PC-9 (cell line): ENCODE measurements around the gene NHSL1. TPM values are rescaled to one million over a fixed set of nuclear protein-coding genes. Genes with fewer than 3 reads are reported as not detected.

Experiments
- BruUV-seq: library from RNA; stranded (reverse); fragments of 400-500 nt; replicated peaks from 2 replicates; lab custom pipeline; 2021; lab: Mats Ljungman, UMichigan
- CTCF ChIA-PET: fragments of 300-600 bp; sonication (Branson Sonifier 250); formaldehyde crosslinking; loops from one replicate; lab custom pipeline; 2022; ENCODE audit warnings: antibody characterized with exemption; lab: Charles Lee
- POLR2A ChIA-PET: fragments of 300-600 bp; sonication (Branson Sonifier 250); formaldehyde crosslinking; loops from one replicate; lab custom pipeline; 2022; ENCODE audit warnings: antibody characterized with exemption; ENCODE audit not compliant: unreplicated experiment; lab: Charles Lee
- DNase-seq, 2 experiments: peaks; one replicate each; pipeline versions ENCODE4 v3.0.0 to v3.0.0-alpha.2; 2015 to 2022; ENCODE audit warnings: mixed read lengths in 1 of 2
- H2AFZ ChIP-seq: fragments of 200-600 bp; sonication (generic); 2 replicates; pipeline ENCODE4 v1.8.1; 2017; ENCODE audit warnings: antibody characterized with exemption
- H3F3A ChIP-seq: fragments of 200-600 bp; sonication (generic); 2 replicates; pipeline ENCODE4 v1.8.1; 2017; ENCODE audit warnings: antibody characterized with exemption, mild to moderate bottlenecking, low read depth; ENCODE audit not compliant: insufficient read depth
- H3K27ac ChIP-seq: fragments of 200-600 bp; sonication (generic); 2 replicates; pipeline ENCODE4 v1.6.1; 2016; ENCODE audit warnings: mixed run types
- H3K27me3 ChIP-seq: fragments of 200-600 bp; sonication (generic); 2 replicates; pipeline ENCODE4 v1.6.1; 2016; ENCODE audit warnings: low read depth, mixed run types; ENCODE audit not compliant: insufficient read depth
- H3K36me3 ChIP-seq: fragments of 200-600 bp; sonication (generic); 2 replicates; pipeline ENCODE4 v1.6.1; 2016; ENCODE audit warnings: low read depth, mixed run types
- H3K4me1 ChIP-seq: fragments of 200-600 bp; sonication (generic); replicated peaks from 2 replicates; pipeline ENCODE4 v1.6.1; 2016; ENCODE audit warnings: mixed run types; ENCODE audit not compliant: insufficient read depth
- H3K4me2 ChIP-seq: fragments of 200-600 bp; sonication (generic); 2 replicates; pipeline ENCODE4 v1.6.1; 2017; ENCODE audit warnings: mixed run types
- H3K4me3 ChIP-seq: fragments of 200-600 bp; sonication (generic); 2 replicates; pipeline ENCODE4 v1.6.1; 2016; ENCODE audit warnings: mixed run types
- H3K79me2 ChIP-seq: fragments of 200-600 bp; sonication (generic); 2 replicates; pipeline ENCODE4 v1.6.1; 2017; ENCODE audit warnings: low read depth, mixed run types
- H3K9me2 ChIP-seq: fragments of 200-600 bp; sonication (generic); 2 replicates; pipeline ENCODE4 v1.8.1; 2017; ENCODE audit warnings: mild to moderate bottlenecking; ENCODE audit not compliant: insufficient read depth
- H3K9me3 ChIP-seq: fragments of 200-600 bp; sonication (generic); 2 replicates; pipeline ENCODE4 v1.8.1; 2016; ENCODE audit warnings: low read depth; ENCODE audit not compliant: insufficient read depth
- H4K20me1 ChIP-seq: fragments of 200-600 bp; sonication (generic); 2 replicates; pipeline ENCODE4 v1.8.1; 2017; ENCODE audit not compliant: insufficient read depth
- EZH2 ChIP-seq: fragments of 200-600 bp; sonication (generic); IDR thresholded peaks from 2 replicates; pipeline ENCODE4 v1.8.0; 2017; ENCODE audit warnings: antibody characterized with exemption, low read depth
- intact Hi-C: fragments of 100-400 bp; cut with micrococcal nuclease; formaldehyde crosslinking; loops from one replicate; pipeline ENCODE4 v1.10.0; 2022; ENCODE audit not compliant: unreplicated experiment
- total RNA-seq: library from RNA; stranded (reverse); gene quantifications from 2 replicates; pipeline ENCODE4 v1.2.3, GENCODE V29; 2021
- TF ChIP-seq, protein P1 (sequence below): fragments of 200-600 bp; sonication (generic); conservative IDR thresholded peaks from 2 replicates; pipeline ENCODE4 v1.6.1; 2017; ENCODE audit warnings: mixed run types, antibody characterized with exemption, mild to moderate bottlenecking, moderate library complexity

Gene NHSL1
- total RNA-seq, 1 experiment from 2014 or later: 17.5 TPM

DNA sequence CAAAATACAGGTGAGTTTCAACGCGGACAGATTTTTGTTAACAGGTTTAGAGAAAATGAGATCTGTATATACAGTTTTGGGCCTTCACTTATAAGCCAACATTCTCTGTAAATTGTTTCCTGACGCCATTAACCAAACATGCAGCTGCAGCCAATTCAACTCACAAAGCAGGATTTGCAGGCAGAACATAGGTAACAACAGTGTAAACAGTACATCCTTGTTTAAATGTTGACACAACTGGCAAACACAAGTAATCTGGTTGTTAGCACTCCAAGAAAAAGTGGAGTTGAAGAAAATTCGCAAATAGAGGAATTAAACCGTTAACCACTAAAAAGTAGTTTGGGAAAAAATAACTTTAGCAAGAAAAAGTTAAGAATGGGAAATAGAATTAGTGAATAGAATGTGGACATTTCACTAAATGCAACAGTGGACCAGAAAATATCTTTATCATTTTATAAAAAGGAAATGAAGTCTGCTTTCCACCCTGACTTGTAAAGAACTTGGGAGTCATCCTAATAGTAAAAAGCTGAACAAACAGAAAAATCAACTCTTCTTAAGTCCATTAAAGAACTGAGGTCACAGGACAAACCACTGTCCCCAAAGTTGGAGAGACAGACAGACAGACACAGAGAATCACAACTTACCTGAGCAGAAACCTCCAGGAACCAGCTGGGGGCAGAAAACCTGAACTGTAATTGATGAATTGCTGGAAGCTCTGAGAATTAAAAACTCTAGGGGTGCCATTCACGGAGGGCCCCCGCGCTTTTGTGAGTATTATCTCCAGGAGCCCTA, 111.5 kb downstream of the NHSL1 start:
- Histone ChIP-seq H2AFZ (no peak overlapping the region), H3K27me3 (no peaks in the 10 kb centered on the region), H3K4me3 (no peak overlapping the region), H3K27ac (no peak overlapping the region), H3K4me2 (no peak overlapping the region), H3K9me3 (no peaks in the 10 kb centered on the region), H3K79me2 (no peaks in the 10 kb centered on the region), H3K36me3 (no peaks in the 10 kb centered on the region), H3K9me2 (no peaks in the 10 kb centered on the region), H4K20me1 (no peaks in the 10 kb centered on the region), H3F3A (no peaks in the 10 kb centered on the region), H3K4me1 (peaks cover 17% of the 10 kb centered on the region)
- peak in 1 of 2 experiments; percentile 44 for DNase-seq
- intact Hi-C loops: no loop called here
- POLR2A ChIA-PET: no interaction called here
- no TSS peak for BruUV-seq
- TF ChIP-seq EZH2: no peak
- TF ChIP-seq, protein P1, sequence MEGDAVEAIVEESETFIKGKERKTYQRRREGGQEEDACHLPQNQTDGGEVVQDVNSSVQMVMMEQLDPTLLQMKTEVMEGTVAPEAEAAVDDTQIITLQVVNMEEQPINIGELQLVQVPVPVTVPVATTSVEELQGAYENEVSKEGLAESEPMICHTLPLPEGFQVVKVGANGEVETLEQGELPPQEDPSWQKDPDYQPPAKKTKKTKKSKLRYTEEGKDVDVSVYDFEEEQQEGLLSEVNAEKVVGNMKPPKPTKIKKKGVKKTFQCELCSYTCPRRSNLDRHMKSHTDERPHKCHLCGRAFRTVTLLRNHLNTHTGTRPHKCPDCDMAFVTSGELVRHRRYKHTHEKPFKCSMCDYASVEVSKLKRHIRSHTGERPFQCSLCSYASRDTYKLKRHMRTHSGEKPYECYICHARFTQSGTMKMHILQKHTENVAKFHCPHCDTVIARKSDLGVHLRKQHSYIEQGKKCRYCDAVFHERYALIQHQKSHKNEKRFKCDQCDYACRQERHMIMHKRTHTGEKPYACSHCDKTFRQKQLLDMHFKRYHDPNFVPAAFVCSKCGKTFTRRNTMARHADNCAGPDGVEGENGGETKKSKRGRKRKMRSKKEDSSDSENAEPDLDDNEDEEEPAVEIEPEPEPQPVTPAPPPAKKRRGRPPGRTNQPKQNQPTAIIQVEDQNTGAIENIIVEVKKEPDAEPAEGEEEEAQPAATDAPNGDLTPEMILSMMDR: no peak
- CTCF ChIA-PET: no interaction called here

DNA sequence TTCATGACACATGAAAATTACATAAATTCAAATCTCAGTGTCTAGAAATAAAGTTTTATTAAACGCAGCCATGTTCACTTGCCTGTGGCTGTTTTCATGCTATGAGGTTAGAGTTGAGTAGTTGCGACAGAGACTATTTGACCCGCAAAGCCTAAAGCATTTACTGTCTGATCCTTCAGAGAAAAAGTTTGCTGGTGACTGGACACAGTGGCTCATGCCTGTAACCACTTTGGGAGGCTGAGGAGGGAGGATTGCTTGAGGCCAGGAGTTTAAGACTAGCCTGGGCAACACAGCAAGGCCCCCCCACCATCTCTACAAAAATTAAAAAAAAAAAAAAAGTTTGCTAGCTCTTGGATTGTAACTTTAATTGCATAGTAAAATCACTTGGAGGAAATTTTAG, 112.4 kb downstream of the NHSL1 start:
- H3F3A ChIP-seq: no peaks in the 10 kb centered on the region; the same call in 1 of the 2 replicates
- H4K20me1 ChIP-seq: no peaks in the 10 kb centered on the region
- no peak for DNase-seq
- no peak overlapping the region for H2AFZ ChIP-seq
- no TSS peak for BruUV-seq
- TF ChIP-seq, protein P1: no peak
- TF ChIP-seq EZH2: no peak
- H3K4me3 ChIP-seq: no peak overlapping the region
- no peaks in the 10 kb centered on the region for H3K36me3 ChIP-seq
- CTCF ChIA-PET: no interaction called here
- no peak overlapping the region for H3K27ac ChIP-seq
- no peaks in the 10 kb centered on the region for H3K9me3 ChIP-seq
- intact Hi-C loops: no loop called here
- H3K9me2 ChIP-seq: no peaks in the 10 kb centered on the region
- H3K4me2 ChIP-seq: no peak overlapping the region
- H3K4me1 ChIP-seq: peaks cover 22% of the 10 kb centered on the region
- no peaks in the 10 kb centered on the region for H3K27me3 ChIP-seq
- no peaks in the 10 kb centered on the region for H3K79me2 ChIP-seq
- POLR2A ChIA-PET: no interaction called here

DNA sequence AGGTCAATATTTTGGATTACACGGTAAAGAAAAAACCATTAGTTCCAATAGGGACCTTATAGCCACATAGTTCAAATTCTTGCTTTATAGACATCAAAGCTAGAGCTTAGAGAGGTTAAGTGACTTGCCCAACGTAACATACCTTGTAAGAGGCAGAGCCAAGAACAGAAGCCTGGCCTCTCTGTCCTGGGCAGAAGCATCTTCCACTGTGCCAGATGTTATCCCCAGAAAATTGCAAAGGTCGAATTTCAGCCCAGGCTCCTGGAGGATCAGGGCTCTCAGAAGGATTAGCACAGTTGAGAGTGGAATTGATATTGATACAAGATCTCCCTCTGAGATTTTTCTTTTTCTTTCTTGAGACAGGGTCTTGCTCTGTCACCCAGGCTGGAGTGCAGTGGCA, 115.5 kb downstream of the NHSL1 start:
- Histone ChIP-seq H3K9me2 (no peaks in the 10 kb centered on the region), H3K4me3 (no peak overlapping the region), H3K27me3 (no peaks in the 10 kb centered on the region), H3F3A (no peaks in the 10 kb centered on the region; the same call in 1 of the 2 replicates), H3K27ac (no peak overlapping the region), H3K4me2 (no peak overlapping the region), H3K36me3 (no peaks in the 10 kb centered on the region), H2AFZ (no peak overlapping the region), H3K9me3 (no peaks in the 10 kb centered on the region), H3K79me2 (no peaks in the 10 kb centered on the region), H3K4me1 (peaks cover 22% of the 10 kb centered on the region), H4K20me1 (no peaks in the 10 kb centered on the region)
- BruUV-seq: no TSS peak
- DNase-seq: peak in 1 of 2 experiments; percentile 38
- intact Hi-C loops: no loop called here
- TF ChIP-seq, protein P1: no peak
- TF ChIP-seq EZH2: no peak
- ChIA-PET CTCF (no interaction called here), POLR2A (no interaction called here)
